ENCODE measurements around the gene CDH4.

CDH4 gene

GRCh38 chr20:61555566-61555965, 303.5 kb downstream of the CDH4 start:
- DNase-seq (ENCODE audit: low read depth) = no peak
- no peak overlapping the region for H3K4me3 ChIP-seq (replicated peaks; ENCODE audit: low read depth, low read length)
- no peak for TF ChIP-seq CTCF (IDR thresholded peaks at IDR 0.05; ENCODE audit: low read length, missing control alignments)

- no peak for TF ChIP-seq CTCF (IDR thresholded peaks at IDR 0.05; ENCODE audit: low read length, missing control alignments)
- DNase-seq (ENCODE audit: low read depth) = peak; percentile 36
- H3K4me3 ChIP-seq (replicated peaks; ENCODE audit: low read depth, low read length) = no peak overlapping the region
Observed at GRCh38 chr20:61556111-61556510, 304.1 kb downstream of the CDH4 start.

DNA sequence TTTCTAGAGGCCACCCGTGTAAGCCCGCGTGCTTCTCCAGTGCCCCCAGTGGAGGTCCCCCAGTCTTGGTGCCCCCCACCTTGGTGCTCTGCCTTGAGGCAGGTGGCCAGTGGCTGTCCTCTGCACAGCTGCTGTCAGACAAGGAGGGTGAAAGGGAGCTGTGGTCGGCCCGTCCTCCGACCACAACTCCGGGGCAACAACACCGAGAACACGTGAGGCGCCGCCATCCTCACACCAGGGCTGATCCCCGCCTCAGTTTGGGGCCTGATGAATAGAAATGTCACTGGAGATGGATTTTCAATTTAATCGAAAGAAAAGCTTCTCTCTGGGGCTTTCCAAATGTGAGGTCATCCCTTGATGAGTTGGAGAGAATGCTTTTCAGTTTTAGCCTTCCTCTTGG, 304.6 kb downstream of the CDH4 start:
- DNase-seq (ENCODE audit: low read depth) = no peak
- TF ChIP-seq CTCF (IDR thresholded peaks at IDR 0.05; ENCODE audit: low read length, missing control alignments) = no peak
- no peak overlapping the region for H3K4me3 ChIP-seq (replicated peaks; ENCODE audit: low read depth, low read length)

DNA sequence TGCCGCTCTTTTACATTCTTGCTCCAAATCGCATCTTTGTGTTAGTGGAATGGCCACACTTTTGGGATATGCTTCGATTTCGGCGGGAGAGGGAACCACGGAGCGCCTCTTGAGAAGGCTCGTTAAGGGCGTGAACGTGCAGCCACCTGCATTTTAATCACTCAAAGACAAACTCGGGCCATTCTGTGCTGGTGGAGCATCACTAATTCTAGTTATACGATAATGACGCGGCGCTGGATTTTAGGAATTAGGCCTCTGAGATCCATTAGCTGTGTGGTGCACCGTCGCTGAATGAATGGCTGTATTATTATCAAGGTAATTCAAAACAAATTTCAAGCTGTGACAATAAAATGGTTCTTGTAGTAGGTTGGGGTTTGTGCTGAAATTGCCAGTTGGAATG, 305.6 kb downstream of the CDH4 start:
- TF ChIP-seq CTCF (IDR thresholded peaks at IDR 0.05; ENCODE audit: low read length, missing control alignments) = no peak
- no peak for DNase-seq (ENCODE audit: low read depth)
- H3K4me3 ChIP-seq (replicated peaks; ENCODE audit: low read depth, low read length) = no peak overlapping the region

DNA sequence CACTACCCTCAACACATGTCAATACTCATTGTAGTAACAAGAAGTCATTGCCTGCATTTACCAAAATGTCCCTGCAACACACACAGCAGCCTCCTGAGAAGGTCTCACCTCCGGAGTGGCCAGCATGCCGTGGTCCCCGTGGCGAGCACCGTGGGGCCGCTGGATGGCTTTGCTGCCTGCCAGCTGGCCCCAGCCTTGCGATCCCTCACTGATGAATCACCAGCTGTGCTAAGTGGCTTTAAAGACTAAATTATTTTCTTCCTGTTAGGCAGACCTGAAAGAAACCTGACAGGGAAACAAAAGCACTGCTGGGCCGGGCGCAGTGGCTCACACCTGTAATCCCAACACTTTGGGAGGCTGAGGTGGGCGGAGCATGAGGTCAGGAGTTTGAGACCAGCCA, 306.7 kb downstream of the CDH4 start:
- no peak overlapping the region for H3K4me3 ChIP-seq (replicated peaks; ENCODE audit: low read depth, low read length)
- no peak for TF ChIP-seq CTCF (IDR thresholded peaks at IDR 0.05; ENCODE audit: low read length, missing control alignments)
- DNase-seq (ENCODE audit: low read depth) = no peak

GRCh38 chr20:61559706-61560315, 307.8 kb downstream of the CDH4 start:
- no peak for DNase-seq (ENCODE audit: low read depth)
- no peak for TF ChIP-seq CTCF (IDR thresholded peaks at IDR 0.05; ENCODE audit: low read length, missing control alignments)
- H3K4me3 ChIP-seq (replicated peaks; ENCODE audit: low read depth, low read length) = no peak overlapping the region

DNA sequence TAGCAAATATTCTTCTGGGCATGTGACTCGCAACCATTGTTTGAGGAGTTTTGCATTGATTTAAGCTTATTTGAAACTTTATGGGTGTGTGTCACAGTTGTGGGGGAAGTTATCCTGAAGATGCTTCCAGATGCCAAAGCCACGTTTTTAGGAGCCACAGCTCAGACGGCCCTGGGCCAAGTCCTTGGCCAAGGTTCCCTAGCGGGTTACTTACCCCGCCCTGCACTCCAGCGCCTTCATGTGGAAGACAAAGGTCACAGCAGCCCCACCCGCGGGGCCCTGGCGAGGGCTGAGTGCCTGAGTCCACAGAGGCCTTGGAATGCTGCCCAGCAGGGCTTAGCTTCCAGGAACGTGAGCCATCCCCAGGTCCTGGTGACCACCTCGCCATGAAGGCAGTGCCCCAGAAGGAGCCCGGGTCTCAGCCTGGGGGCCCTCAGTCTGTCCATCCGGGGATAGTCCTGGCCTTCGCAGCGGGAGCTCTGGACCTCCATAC, 308.3 kb downstream of the CDH4 start:
- no peak for TF ChIP-seq CTCF (IDR thresholded peaks at IDR 0.05; ENCODE audit: low read length, missing control alignments)
- H3K4me3 ChIP-seq (replicated peaks; ENCODE audit: low read depth, low read length) = no peak overlapping the region
- no peak for DNase-seq (ENCODE audit: low read depth)
